DMS53 treated with DMSO at 0.1 percent for 48 hours (cell line): Measurements from ENCODE around the gene SRA1.

Experiments
- DNase-seq: peaks from one replicate; lab custom pipeline; 2025; ENCODE audit not compliant: unreplicated experiment; lab: John Stamatoyannopoulos, UW

SRA1 gene

GRCh38 chr5:140551872-140552271 is 5.4 kb downstream of the SRA1 start:
- no peak for DNase-seq

- DNase-seq = no peak
Measured at GRCh38 chr5:140550147-140551079, 6.9 kb downstream of the SRA1 start.

- peak; percentile 39 for DNase-seq
Measured at GRCh38 chr5:140549237-140550144, 7.8 kb downstream of the SRA1 start.

- no peak for DNase-seq
Measured at GRCh38 chr5:140548791-140549190, 8.5 kb downstream of the SRA1 start.

GRCh38 chr5:140548300-140548688 is 9.0 kb downstream of the SRA1 start:
- DNase-seq = no peak

GRCh38 chr5:140547508-140548299 is 9.6 kb downstream of the SRA1 start, which contains the start of gene EIF4EBP3:
TSS of gene EIF4EBP3 (plus strand) at chr5:140547662. CDS start at chr5:140547738, 76 bp downstream.
- peak; percentile 95 for DNase-seq

GRCh38 chr5:140546851-140547507 is 10.3 kb downstream of the SRA1 start:
- DNase-seq = no peak

GRCh38 chr5:140545606-140546005 is 11.7 kb downstream of the SRA1 start:
- no peak for DNase-seq

GRCh38 chr5:140544986-140545385 is 12.3 kb downstream of the SRA1 start:
- no peak for DNase-seq

GRCh38 chr5:140542972-140543371 is 14.3 kb downstream of the SRA1 start:
- DNase-seq = no peak

GRCh38 chr5:140540227-140540626 is 17.0 kb downstream of the SRA1 start:
- DNase-seq = no peak

GRCh38 chr5:140524003-140524402 is 33.3 kb downstream of the SRA1 start:
- DNase-seq = no peak

- DNase-seq = no peak
Measured at GRCh38 chr5:140513124-140513523, 44.1 kb downstream of the SRA1 start.

- no peak for DNase-seq
Measured at GRCh38 chr5:140509898-140510297, 47.4 kb downstream of the SRA1 start.

- DNase-seq = no peak
Measured at GRCh38 chr5:140502834-140503233, 54.4 kb downstream of the SRA1 start.
